IMR-90 (cell line): ENCODE measurements around the gene MATK. TPM values are rescaled to one million over a fixed set of nuclear protein-coding genes. Genes with fewer than 3 reads are reported as not detected.

Source experiments
- ATAC-seq: fragments of 200-7000 bp; cut with Tn5 transposase; 2 replicates; pipeline ENCODE4 v1.9.1; 2020; ENCODE audit warnings: low read depth, mild to moderate bottlenecking, moderate library complexity
- BruUV-seq: library from RNA; stranded (reverse); fragments of 400-500 nt; replicated peaks from 2 replicates; lab custom pipeline; 2021; lab: Mats Ljungman, UMichigan
- CTCF ChIA-PET: fragments of 300-600 bp; formaldehyde crosslinking; extraction: SDS; loops from one replicate; lab custom pipeline; 2021; ENCODE audit warnings: antibody characterized with exemption; lab: Yijun Ruan, JAX
- POLR2A ChIA-PET: fragments of 300-600 bp; sonication (Branson Sonifier 250); formaldehyde crosslinking; loops from one replicate; lab custom pipeline; 2022; ENCODE audit warnings: antibody characterized with exemption; ENCODE audit not compliant: unreplicated experiment; lab: Charles Lee
- DNase-seq: peaks from one replicate; pipeline ENCODE4 v3.0.0; 2013
- H2AFZ ChIP-seq: replicated peaks from 2 replicates; pipeline ENCODE3; 2013; ENCODE audit warnings: low read length, mild to moderate bottlenecking; ENCODE audit not compliant: poor library complexity
- H2AK5ac ChIP-seq: 2 replicates; pipeline ENCODE4 v1.6.1; 2013; ENCODE audit warnings: low read depth, low read length, inconsistent platforms
- H2AK9ac ChIP-seq: replicated peaks from 2 replicates; pipeline ENCODE3; 2013; ENCODE audit warnings: mild to moderate bottlenecking, low read depth, low read length, moderate library complexity; ENCODE audit not compliant: poor library complexity
- H2BK120ac ChIP-seq: 2 replicates; pipeline ENCODE4 v1.6.1; 2013; ENCODE audit warnings: low read depth, low read length, inconsistent platforms
- H2BK15ac ChIP-seq: 3 replicates; pipeline ENCODE4 v1.6.1; 2013; ENCODE audit warnings: low read depth, low read length, inconsistent platforms
- H2BK20ac ChIP-seq: 2 replicates; pipeline ENCODE4 v1.6.1; 2013; ENCODE audit warnings: low read depth, mild to moderate bottlenecking, inconsistent platforms, low read length, moderate library complexity
- H2BK5ac ChIP-seq: 2 replicates; pipeline ENCODE4 v1.6.1; 2013; ENCODE audit warnings: mild to moderate bottlenecking, low read depth, low read length, inconsistent platforms; ENCODE audit not compliant: poor library complexity, severe bottlenecking
- H3K14ac ChIP-seq: replicated peaks from 2 replicates; pipeline ENCODE4 v1.6.1; 2013; ENCODE audit warnings: low read depth, low read length, inconsistent platforms
- H3K18ac ChIP-seq: 2 replicates; pipeline ENCODE4 v1.6.1; 2013; ENCODE audit warnings: low read depth, low read length, control low read depth
- H3K23ac ChIP-seq: 2 replicates; pipeline ENCODE4 v1.6.1; 2013; ENCODE audit warnings: low read depth, low read length, inconsistent platforms
- H3K27ac ChIP-seq: 2 replicates; pipeline ENCODE4 v1.5.1; 2013; ENCODE audit warnings: mild to moderate bottlenecking, control low read depth, low read length; ENCODE audit not compliant: insufficient read depth
- H3K27me3 ChIP-seq: 2 replicates; pipeline ENCODE4 v1.6.1; 2013; ENCODE audit warnings: low read length; ENCODE audit not compliant: control insufficient read depth, insufficient read depth
- H3K36me3 ChIP-seq: 2 replicates; pipeline ENCODE4 v1.6.1; 2013; ENCODE audit warnings: low read length, mixed read lengths; ENCODE audit not compliant: control insufficient read depth, insufficient read depth
- H3K4ac ChIP-seq: 2 replicates; pipeline ENCODE4 v1.6.1; 2013; ENCODE audit warnings: low read depth, low read length, inconsistent platforms
- H3K4me1 ChIP-seq: 2 replicates; pipeline ENCODE4 v1.6.1; 2013; ENCODE audit warnings: low read length, mixed read lengths; ENCODE audit not compliant: control insufficient read depth, insufficient read depth
- H3K4me2 ChIP-seq: 2 replicates; pipeline ENCODE4 v1.6.1; 2013; ENCODE audit warnings: low read depth, mild to moderate bottlenecking, control low read depth, low read length, moderate library complexity
- H3K4me3 ChIP-seq: 2 replicates; pipeline ENCODE4 v1.5.1; 2013; ENCODE audit warnings: low read depth, mild to moderate bottlenecking, control low read depth, low read length, moderate library complexity; ENCODE audit not compliant: insufficient read depth
- H3K56ac ChIP-seq: 2 replicates; pipeline ENCODE4 v1.6.1; 2013; ENCODE audit warnings: low read length, inconsistent platforms; ENCODE audit not compliant: insufficient read depth; ENCODE audit errors: extremely low read depth
- H3K79me1 ChIP-seq, 2 experiments: 2 replicates each; pipeline ENCODE4 v1.6.1; 2013; ENCODE audit warnings: low read length in 2 of 2, inconsistent platforms in 1 of 2, low read depth in 1 of 2
- H3K9ac ChIP-seq: 2 replicates; pipeline ENCODE4 v1.6.1; 2013; ENCODE audit warnings: low read depth, low read length, control low read depth
- H3K9me1 ChIP-seq: 2 replicates; pipeline ENCODE4 v1.6.1; 2013; ENCODE audit warnings: low read length, inconsistent platforms; ENCODE audit not compliant: insufficient read depth
- H3K9me3 ChIP-seq: 2 replicates; pipeline ENCODE4 v1.6.1; 2013; ENCODE audit warnings: low read length; ENCODE audit not compliant: control insufficient read depth, insufficient read depth
- H4K20me1 ChIP-seq: 2 replicates; pipeline ENCODE4 v1.6.1; 2013; ENCODE audit warnings: low read length, inconsistent platforms; ENCODE audit not compliant: insufficient read depth
- H4K5ac ChIP-seq: 2 replicates; pipeline ENCODE4 v1.6.1; 2013; ENCODE audit warnings: mild to moderate bottlenecking, low read depth, low read length, control low read depth
- H4K8ac ChIP-seq, 2 experiments: 2 replicates each; pipeline ENCODE4 v1.6.1; 2013; ENCODE audit warnings: low read depth in 2 of 2, low read length in 2 of 2, control low read depth in 1 of 2, inconsistent platforms in 1 of 2
- H4K91ac ChIP-seq: 2 replicates; pipeline ENCODE4 v1.6.1; 2013; ENCODE audit warnings: low read depth, low read length, inconsistent platforms; ENCODE audit not compliant: insufficient read depth
- BHLHE40 ChIP-seq: fragments of 150-350 bp; IDR thresholded peaks from 2 replicates; pipeline ENCODE4 v1.6.1; 2016; ENCODE audit warnings: mild to moderate bottlenecking, low read depth, low read length
- CHD1 ChIP-seq: IDR thresholded peaks from 2 replicates; pipeline ENCODE4 v1.6.1; 2012; ENCODE audit warnings: low read depth, low read length, improper control_type of control experiment
- CTCF ChIP-seq: conservative IDR thresholded peaks from 2 replicates; pipeline ENCODE4 v1.5.1; 2012; ENCODE audit warnings: mild to moderate bottlenecking, low read depth, low read length, improper control_type of control experiment
- ELK1 ChIP-seq: fragments of 150-350 bp; IDR thresholded peaks from 2 replicates; pipeline ENCODE4 v1.6.1; 2016; ENCODE audit warnings: low read depth, mild to moderate bottlenecking, low read length, moderate library complexity, borderline replicate concordance
- FOS ChIP-seq: fragments of 150-350 bp; IDR thresholded peaks from 2 replicates; pipeline ENCODE4 v1.6.1; 2016; ENCODE audit warnings: low read depth, low read length
- MAFK ChIP-seq: IDR thresholded peaks from 2 replicates; pipeline ENCODE4 v1.6.1; 2012; ENCODE audit warnings: low read depth, low read length, improper control_type of control experiment
- MAZ ChIP-seq: IDR thresholded peaks from 2 replicates; pipeline ENCODE4 v1.6.1; 2012; ENCODE audit warnings: low read depth, mild to moderate bottlenecking, low read length, improper control_type of control experiment, moderate library complexity, borderline replicate concordance
- NFE2L2 ChIP-seq: fragments of 150-350 bp; IDR thresholded peaks from 2 replicates; pipeline ENCODE4 v1.6.1; 2016; ENCODE audit warnings: low read depth, mild to moderate bottlenecking, low read length
- RAD21 ChIP-seq: IDR thresholded peaks from 2 replicates; pipeline ENCODE4 v1.6.1; 2012; ENCODE audit warnings: low read length, improper control_type of control experiment
- RCOR1 ChIP-seq: IDR thresholded peaks from 2 replicates; pipeline ENCODE4 v1.6.1; 2012; ENCODE audit warnings: mild to moderate bottlenecking, low read length, improper control_type of control experiment; ENCODE audit not compliant: insufficient replicate concordance
- RFX5 ChIP-seq: IDR thresholded peaks from 2 replicates; pipeline ENCODE4 v1.8.0; 2012; ENCODE audit warnings: low read depth, mild to moderate bottlenecking, low read length, moderate library complexity
- SMC3 ChIP-seq: fragments of 150-350 bp; IDR thresholded peaks from 2 replicates; pipeline ENCODE4 v1.6.1; 2016; ENCODE audit warnings: low read depth, mild to moderate bottlenecking, antibody characterized with exemption, low read length, moderate library complexity
- USF2 ChIP-seq: fragments of 150-350 bp; IDR thresholded peaks from 2 replicates; pipeline ENCODE4 v1.6.1; 2017; ENCODE audit warnings: mild to moderate bottlenecking, antibody characterized with exemption, low read length, low read depth
- WGBS, 2 experiments: methylation state at CpG; one replicate each; pipeline versions ENCODE4 v1.1.5 to v1.1.7; 2013; ENCODE audit warnings: missing lambda C conversion rate in 2 of 2; ENCODE audit not compliant: insufficient read length in 1 of 2; ENCODE audit errors: extremely low coverage in 2 of 2; 5-methylcytosine and 5-hydroxymethylcytosine counted together
- dilution Hi-C: fragments of 300-500 bp; cut with HindIII; formaldehyde crosslinking; loops from one replicate; pipeline ENCODE4 v1.14.3; 2018; ENCODE audit warnings: low sequenced_read_pairs; ENCODE audit not compliant: unreplicated experiment
- in situ Hi-C: fragments of 300-500 bp; cut with MboI; formaldehyde crosslinking; loops from 3 replicates; pipeline ENCODE4 v1.14.3; 2019; ENCODE audit warnings: low sequenced_read_pairs, inconsistent platforms, mixed read lengths
- intact Hi-C: fragments of 100-400 bp; cut with micrococcal nuclease; formaldehyde crosslinking; loops from 2 replicates; pipeline ENCODE4 v1.10.0; 2022
- polyA plus RNA-seq, 3 experiments: library from polyadenylated mRNA; depleted of rRNA; stranded (reverse); fragments of >200 nt; gene quantifications; 2 replicates each; pipeline ENCODE4 v1.2.3, GENCODE V29; 2012; ENCODE audit warnings: low replicate concordance in 1 of 3
- total RNA-seq: library from RNA; depleted of rRNA; stranded (reverse); fragments of >200 nt; gene quantifications from 2 replicates; pipeline ENCODE4 v1.2.3, GENCODE V29; 2012

Gene MATK
- total and polyA plus RNA-seq, 2 of the 4 experiments (the other 2 are of a cell fraction): not detected

GRCh38 chr19:3814648-3815047 lies 28.5 kb upstream of the MATK start:
- intact Hi-C loops (no loop called here), dilution Hi-C loops (no loop called here), in situ Hi-C loops (no loop called here)
- Histone ChIP-seq H3K9me1 (no peaks in the 10 kb centered on the region), H2AK9ac (no peak overlapping the region), H3K23ac (no peak overlapping the region), H3K4ac (no peak overlapping the region), H3K36me3 (no peaks in the 10 kb centered on the region), H4K91ac (no peak overlapping the region), H3K27me3 (peaks cover 10% of the 10 kb centered on the region), H3K79me1 (no peaks in the 10 kb centered on the region), H3K56ac (no peak overlapping the region), H2AFZ (no peak overlapping the region), H2BK20ac (no peak overlapping the region), H3K4me3 (no peak overlapping the region), H4K20me1 (no peaks in the 10 kb centered on the region), H3K14ac (no peak overlapping the region), H3K27ac (no peak overlapping the region), H4K5ac (no peak overlapping the region), H3K18ac (no peak overlapping the region), H2BK120ac (no peak overlapping the region), H3K4me1 (no peaks in the 10 kb centered on the region), H2BK15ac (no peak overlapping the region), H2AK5ac (no peak overlapping the region), H3K9me3 (no peaks in the 10 kb centered on the region), H2BK5ac (no peak overlapping the region), H4K8ac (no peak overlapping the region), H3K9ac (no peak overlapping the region), H3K4me2 (no peak overlapping the region)
- DNase-seq (no peak), ATAC-seq (no peak)
- 80% methylated on average over 1 of the region's 4 CpGs; no CpG with 5 or more reads in 1 of the 2 experiments for WGBS, 2 experiments
- TF ChIP-seq BHLHE40 (no peak), USF2 (no peak), MAFK (no peak), RAD21 (no peak), RFX5 (no peak), RCOR1 (no peak), CTCF (no peak), FOS (no peak), MAZ (no peak), CHD1 (no peak), SMC3 (no peak), ELK1 (no peak), NFE2L2 (no peak)
- POLR2A ChIA-PET: no interaction called here
- BruUV-seq: no TSS peak
- CTCF ChIA-PET: no interaction called here
